ENCODE data around the gene TMEM38B. TPM values are rescaled to one million over a fixed set of nuclear protein-coding genes. Genes with fewer than 3 reads are reported as not detected.

Gene TMEM38B
- total and polyA plus RNA-seq, 2 donors (not counting 3 experiments of a cell fraction or from before 2014, with no cell fraction given): 4.2 to 7.7 TPM

DNA sequence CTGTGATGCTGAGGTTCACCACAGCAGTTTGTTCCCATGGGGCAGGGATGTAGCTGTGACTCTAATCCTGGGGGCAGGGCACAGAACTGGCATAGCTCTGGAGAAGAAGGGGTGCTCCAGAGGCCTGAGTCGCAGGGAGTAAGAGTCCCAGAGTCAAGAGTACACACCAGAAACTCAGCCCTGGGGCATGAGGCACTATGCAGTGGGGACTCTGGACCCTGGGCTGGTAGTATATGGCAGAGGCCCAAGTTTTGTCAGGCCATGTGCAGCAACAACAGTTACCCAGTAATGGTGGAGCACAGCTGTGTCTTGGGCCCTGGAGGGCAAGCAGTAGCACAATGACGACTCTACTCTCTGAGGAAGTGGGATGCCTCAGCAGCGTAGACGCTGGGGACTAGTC lies 42.9 kb downstream of the TMEM38B start:
- FAIRE-seq: no peak
- no peaks in the 10 kb centered on the region for H3K9me1 ChIP-seq (replicated peaks; ENCODE audit: control insufficient read depth, extremely low read depth, insufficient read depth, low read length)
- intact Hi-C loops (cut with micrococcal nuclease): no loop called here

More for the DNA sequence above, 42.9 kb downstream of the TMEM38B start:
- no TSS peak for BruUV-seq (replicated peaks)
- H2AFZ ChIP-seq (ENCODE audit: low read depth, low read length): no peak overlapping the region
- no peak for DNase-seq (ENCODE audit: low read depth, low spot score)
- no peak overlapping the region for H3K9ac ChIP-seq (replicated peaks; ENCODE audit: extremely low read depth, insufficient read depth, low read length)
- TF ChIP-seq POLR2AphosphoS5 (IDR thresholded peaks at IDR 0.05; ENCODE audit: insufficient read depth, low read depth, low read length) (no peak), GATA2 (IDR thresholded peaks at IDR 0.05; ENCODE audit: insufficient read depth, insufficient read length, low read depth, low read length) (no peak), POLR2A (IDR thresholded peaks at IDR 0.05; ENCODE audit: low read depth, low read length) (no peak), MYC (IDR thresholded peaks at IDR 0.05; ENCODE audit: low read depth, low read length) (no peak), JUN (IDR thresholded peaks at IDR 0.05; ENCODE audit: borderline replicate concordance, insufficient read depth, insufficient read length, low read depth) (no peak), FOS (IDR thresholded peaks at IDR 0.05; ENCODE audit: borderline replicate concordance, insufficient read depth, low read length) (no peak), EZH2 (IDR thresholded peaks at IDR 0.05; ENCODE audit: borderline replicate concordance, low read depth, low read length, severe bottlenecking) (no peak)
- TF ChIP-seq, protein P1, sequence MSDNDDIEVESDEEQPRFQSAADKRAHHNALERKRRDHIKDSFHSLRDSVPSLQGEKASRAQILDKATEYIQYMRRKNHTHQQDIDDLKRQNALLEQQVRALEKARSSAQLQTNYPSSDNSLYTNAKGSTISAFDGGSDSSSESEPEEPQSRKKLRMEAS (IDR thresholded peaks at IDR 0.05; ENCODE audit: insufficient read depth, insufficient read length): no peak
- TF ChIP-seq, protein P2, sequence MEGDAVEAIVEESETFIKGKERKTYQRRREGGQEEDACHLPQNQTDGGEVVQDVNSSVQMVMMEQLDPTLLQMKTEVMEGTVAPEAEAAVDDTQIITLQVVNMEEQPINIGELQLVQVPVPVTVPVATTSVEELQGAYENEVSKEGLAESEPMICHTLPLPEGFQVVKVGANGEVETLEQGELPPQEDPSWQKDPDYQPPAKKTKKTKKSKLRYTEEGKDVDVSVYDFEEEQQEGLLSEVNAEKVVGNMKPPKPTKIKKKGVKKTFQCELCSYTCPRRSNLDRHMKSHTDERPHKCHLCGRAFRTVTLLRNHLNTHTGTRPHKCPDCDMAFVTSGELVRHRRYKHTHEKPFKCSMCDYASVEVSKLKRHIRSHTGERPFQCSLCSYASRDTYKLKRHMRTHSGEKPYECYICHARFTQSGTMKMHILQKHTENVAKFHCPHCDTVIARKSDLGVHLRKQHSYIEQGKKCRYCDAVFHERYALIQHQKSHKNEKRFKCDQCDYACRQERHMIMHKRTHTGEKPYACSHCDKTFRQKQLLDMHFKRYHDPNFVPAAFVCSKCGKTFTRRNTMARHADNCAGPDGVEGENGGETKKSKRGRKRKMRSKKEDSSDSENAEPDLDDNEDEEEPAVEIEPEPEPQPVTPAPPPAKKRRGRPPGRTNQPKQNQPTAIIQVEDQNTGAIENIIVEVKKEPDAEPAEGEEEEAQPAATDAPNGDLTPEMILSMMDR (IDR thresholded peaks at IDR 0.05; ENCODE audit: extremely low read depth in 1 of 2, insufficient read depth in 1 of 2, low read depth in 1 of 2, low read length in 2 of 2): no peak
- H3K36me3 ChIP-seq (ENCODE audit: control insufficient read depth in 2 of 2, extremely low read depth in 1 of 2, insufficient read depth in 2 of 2, low read length in 2 of 2): no peaks in the 10 kb centered on the region
- no peaks in the 10 kb centered on the region for H4K20me1 ChIP-seq (replicated peaks; ENCODE audit: control insufficient read depth, extremely low read depth, insufficient read depth, low read length)
- POLR2A ChIA-PET: no interaction called here
- CTCF ChIA-PET: interaction anchor here (1.3 kb wide), 1 partner anchor 19 kb away, joined by 3 read pairs; no protein-coding TSS in a partner anchor
- no peaks in the 10 kb centered on the region for H3K27me3 ChIP-seq (ENCODE audit: control insufficient read depth in 2 of 2, insufficient read depth in 2 of 2, low read length in 2 of 2)
- dilution Hi-C loops (cut with MboI; ENCODE audit: extremely low pct_ligation_motif_present, low sequenced_read_pairs): no loop called here
- H3K4me3 ChIP-seq (replicated peaks in 1 of 3; ENCODE audit: insufficient read depth in 1 of 3, low read depth in 1 of 3, low read length in 3 of 3): no peak overlapping the region
- no peaks in the 10 kb centered on the region for H3K4me1 ChIP-seq (ENCODE audit: control insufficient read depth, extremely low read depth, insufficient read depth, low read length)
- no peaks in the 10 kb centered on the region for H3K9me3 ChIP-seq (replicated peaks; ENCODE audit: control insufficient read depth, insufficient read depth, low read length)
- no peak overlapping the region for H3K27ac ChIP-seq (ENCODE audit: insufficient read depth, low read depth, low read length)
- H3K4me2 ChIP-seq (ENCODE audit: insufficient read depth, low read length): no peak overlapping the region
- no peaks in the 10 kb centered on the region for H3K79me2 ChIP-seq (ENCODE audit: control insufficient read depth, insufficient read depth, low read length)
